Measurements from ENCODE around the gene ABCB4. TPM values are rescaled to one million over a fixed set of nuclear protein-coding genes. Genes with fewer than 3 reads are reported as not detected.

The ABCB4 gene
- total RNA-seq, 1 experiment from 2014 or later = not detected

- BruUV-seq (replicated peaks) = no TSS peak
- H3K27me3 Mint-ChIP-seq (ENCODE audit: unreplicated experiment) = no peaks in the 10 kb centered on the region
- CTCF ChIA-PET = no interaction called here
- no peak overlapping the region for H3K4me3 Mint-ChIP-seq (ENCODE audit: low read depth, unreplicated experiment)
- TF ChIP-seq, protein P1, sequence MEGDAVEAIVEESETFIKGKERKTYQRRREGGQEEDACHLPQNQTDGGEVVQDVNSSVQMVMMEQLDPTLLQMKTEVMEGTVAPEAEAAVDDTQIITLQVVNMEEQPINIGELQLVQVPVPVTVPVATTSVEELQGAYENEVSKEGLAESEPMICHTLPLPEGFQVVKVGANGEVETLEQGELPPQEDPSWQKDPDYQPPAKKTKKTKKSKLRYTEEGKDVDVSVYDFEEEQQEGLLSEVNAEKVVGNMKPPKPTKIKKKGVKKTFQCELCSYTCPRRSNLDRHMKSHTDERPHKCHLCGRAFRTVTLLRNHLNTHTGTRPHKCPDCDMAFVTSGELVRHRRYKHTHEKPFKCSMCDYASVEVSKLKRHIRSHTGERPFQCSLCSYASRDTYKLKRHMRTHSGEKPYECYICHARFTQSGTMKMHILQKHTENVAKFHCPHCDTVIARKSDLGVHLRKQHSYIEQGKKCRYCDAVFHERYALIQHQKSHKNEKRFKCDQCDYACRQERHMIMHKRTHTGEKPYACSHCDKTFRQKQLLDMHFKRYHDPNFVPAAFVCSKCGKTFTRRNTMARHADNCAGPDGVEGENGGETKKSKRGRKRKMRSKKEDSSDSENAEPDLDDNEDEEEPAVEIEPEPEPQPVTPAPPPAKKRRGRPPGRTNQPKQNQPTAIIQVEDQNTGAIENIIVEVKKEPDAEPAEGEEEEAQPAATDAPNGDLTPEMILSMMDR (IDR thresholded peaks at IDR 0.05; ENCODE audit: unreplicated experiment) = no peak
- intact Hi-C loops (cut with micrococcal nuclease; ENCODE audit: unreplicated experiment) = no loop called here
- no peaks in the 10 kb centered on the region for H3K9me3 Mint-ChIP-seq (ENCODE audit: low read depth, unreplicated experiment)
- no peaks in the 10 kb centered on the region for H3K36me3 Mint-ChIP-seq (ENCODE audit: insufficient read depth, unreplicated experiment)
- H3K27ac Mint-ChIP-seq (ENCODE audit: unreplicated experiment) = no peak overlapping the region
- H3K4me1 Mint-ChIP-seq (ENCODE audit: low read depth, unreplicated experiment) = no peaks in the 10 kb centered on the region
- DNase-seq = no peak
Measured at GRCh38 chr7:87361320-87361719, 114.2 kb downstream of the ABCB4 start.

DNA sequence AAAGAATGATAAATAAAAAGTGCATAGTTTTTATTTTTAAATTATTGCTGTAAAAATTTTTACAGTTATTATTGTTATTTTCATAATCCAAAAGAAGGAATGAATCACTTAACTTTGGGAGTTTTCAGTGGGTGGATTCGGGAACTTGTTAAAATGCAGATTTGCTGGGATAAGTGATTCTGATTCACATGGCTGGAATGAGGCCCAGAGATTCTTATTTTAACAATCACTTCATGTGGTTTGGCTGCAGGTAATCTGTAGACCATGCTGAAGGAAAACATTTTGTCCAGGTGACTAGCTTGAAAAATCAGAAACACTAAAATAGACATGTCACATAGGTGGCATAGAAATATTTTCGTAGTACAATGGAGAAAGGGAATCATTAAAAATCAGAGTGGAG is 116.1 kb downstream of the ABCB4 start:
- Mint-ChIP-seq H3K36me3 (ENCODE audit: insufficient read depth, unreplicated experiment) (no peaks in the 10 kb centered on the region), H3K4me1 (ENCODE audit: low read depth, unreplicated experiment) (no peaks in the 10 kb centered on the region), H3K9me3 (ENCODE audit: low read depth, unreplicated experiment) (no peaks in the 10 kb centered on the region), H3K27me3 (ENCODE audit: unreplicated experiment) (no peaks in the 10 kb centered on the region), H3K27ac (ENCODE audit: unreplicated experiment) (no peak overlapping the region), H3K4me3 (ENCODE audit: low read depth, unreplicated experiment) (no peak overlapping the region)
- intact Hi-C loops (cut with micrococcal nuclease; ENCODE audit: unreplicated experiment) = no loop called here
- CTCF ChIA-PET = no interaction called here
- BruUV-seq (replicated peaks) = no TSS peak
- DNase-seq = no peak
- TF ChIP-seq, protein P1 (IDR thresholded peaks at IDR 0.05; ENCODE audit: unreplicated experiment) = no peak

DNA sequence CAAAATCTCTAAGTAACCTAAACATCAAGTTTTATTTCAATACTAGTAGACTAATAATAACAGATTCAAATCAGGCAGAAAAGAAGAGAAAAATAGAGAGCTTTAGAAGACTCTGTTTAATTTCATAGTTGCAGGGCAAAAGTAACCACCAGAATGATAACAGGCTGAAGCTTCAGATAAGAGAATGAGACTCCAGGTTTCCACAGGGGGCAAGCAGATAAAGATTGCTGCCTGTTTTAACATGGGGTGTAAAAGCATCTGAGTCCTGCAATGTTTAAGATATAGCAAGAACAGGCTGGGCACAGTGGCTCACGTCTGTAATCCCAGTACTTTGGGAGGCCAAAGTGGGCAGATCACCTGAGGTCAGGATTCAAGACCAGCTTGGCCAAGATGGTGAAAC is 119.0 kb downstream of the ABCB4 start:
- no peak for DNase-seq
- H3K4me1 Mint-ChIP-seq (ENCODE audit: low read depth, unreplicated experiment) = no peaks in the 10 kb centered on the region
- BruUV-seq (replicated peaks) = no TSS peak
- TF ChIP-seq, protein P1 (IDR thresholded peaks at IDR 0.05; ENCODE audit: unreplicated experiment) = no peak
- CTCF ChIA-PET = no interaction called here
- no peaks in the 10 kb centered on the region for H3K36me3 Mint-ChIP-seq (ENCODE audit: insufficient read depth, unreplicated experiment)
- no peaks in the 10 kb centered on the region for H3K27me3 Mint-ChIP-seq (ENCODE audit: unreplicated experiment)
- intact Hi-C loops (cut with micrococcal nuclease; ENCODE audit: unreplicated experiment) = no loop called here
- H3K4me3 Mint-ChIP-seq (ENCODE audit: low read depth, unreplicated experiment) = no peak overlapping the region
- H3K27ac Mint-ChIP-seq (ENCODE audit: unreplicated experiment) = no peak overlapping the region
- no peaks in the 10 kb centered on the region for H3K9me3 Mint-ChIP-seq (ENCODE audit: low read depth, unreplicated experiment)

DNA sequence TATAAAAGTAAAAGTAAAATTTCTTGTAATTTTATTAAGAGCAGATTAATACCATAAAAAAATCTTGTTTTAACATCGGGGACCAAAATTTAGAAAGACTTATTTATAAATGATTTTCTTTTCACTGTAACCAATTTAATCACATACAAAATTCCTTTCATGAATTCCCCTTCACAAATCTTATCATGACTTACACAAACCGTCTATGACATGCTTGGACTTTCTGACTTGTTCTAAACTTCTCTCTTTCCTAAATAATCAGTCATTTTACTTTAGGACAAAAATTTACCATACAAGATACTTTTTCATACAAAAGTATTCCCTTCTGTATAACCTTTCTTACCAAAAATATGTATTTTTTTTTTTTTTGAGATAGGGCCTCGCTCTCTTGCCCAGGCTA is 120.7 kb downstream of the ABCB4 start:
- CTCF ChIA-PET = no interaction called here
- H3K36me3 Mint-ChIP-seq (ENCODE audit: insufficient read depth, unreplicated experiment) = no peaks in the 10 kb centered on the region
- H3K27ac Mint-ChIP-seq (ENCODE audit: unreplicated experiment) = no peak overlapping the region
- DNase-seq = no peak
- intact Hi-C loops (cut with micrococcal nuclease; ENCODE audit: unreplicated experiment) = no loop called here
- no peaks in the 10 kb centered on the region for H3K4me1 Mint-ChIP-seq (ENCODE audit: low read depth, unreplicated experiment)
- H3K9me3 Mint-ChIP-seq (ENCODE audit: low read depth, unreplicated experiment) = no peaks in the 10 kb centered on the region
- TF ChIP-seq, protein P1 (IDR thresholded peaks at IDR 0.05; ENCODE audit: unreplicated experiment) = no peak
- BruUV-seq (replicated peaks) = no TSS peak
- no peak overlapping the region for H3K4me3 Mint-ChIP-seq (ENCODE audit: low read depth, unreplicated experiment)
- H3K27me3 Mint-ChIP-seq (ENCODE audit: unreplicated experiment) = no peaks in the 10 kb centered on the region

Other genes with a start within 250 kb of the ABCB4 start
- gene CROT, start 130.0 kb downstream of the ABCB4 start, total RNA-seq (2022) = 7.3 and 9.1 TPM in 2 replicates
- gene ABCB1, start 125.2 kb upstream of the ABCB4 start, total RNA-seq (2022) = 5.7 and 15.8 TPM in 2 replicates
- gene RUNDC3B, start 152.7 kb upstream of the ABCB4 start, total RNA-seq (2022) = 0.42 and 0.56 TPM in 2 replicates

Measured in Calu3 (cell line).